HG02885 (cell line): ENCODE measurements around the gene DHX35.
"Not testable (repeated sequence)": the region's sequence is repeated elsewhere in the genome, so short reads cannot be mapped to it uniquely, and the experiment has no call there.

ENCODE experiments used
- ATAC-seq: cut with Tn5 transposase; IDR thresholded peaks from one replicate; pipeline ENCODE4 v1.9.1; 2021; ENCODE audit warnings: mild to moderate bottlenecking; ENCODE audit not compliant: unreplicated experiment, poor library complexity

Gene DHX35

DNA sequence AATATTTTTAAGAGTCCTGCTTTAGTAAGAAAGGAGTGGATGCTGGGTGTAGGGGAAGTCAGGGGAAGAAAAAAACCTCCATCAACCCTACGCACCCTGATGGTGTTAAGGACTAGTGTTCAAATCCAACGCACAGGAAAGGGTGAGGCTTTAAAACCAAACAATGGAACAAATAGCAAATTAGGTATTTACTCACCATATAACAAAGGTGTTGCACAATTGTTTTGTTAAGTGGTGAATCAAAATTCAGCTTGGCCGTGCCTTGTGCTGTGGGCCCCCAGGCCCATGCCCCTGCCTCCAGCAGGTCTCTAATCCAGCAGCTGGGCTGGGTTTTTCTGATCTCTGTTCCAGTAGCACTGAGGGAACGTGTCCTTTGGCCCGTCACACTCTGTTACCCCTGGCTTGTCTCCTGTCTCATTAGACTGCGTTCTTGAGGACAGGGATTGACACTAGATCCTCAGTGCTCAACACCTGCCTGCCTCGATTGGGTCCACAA lies 24.1 kb upstream of the DHX35 start:
- no peak for ATAC-seq

DNA sequence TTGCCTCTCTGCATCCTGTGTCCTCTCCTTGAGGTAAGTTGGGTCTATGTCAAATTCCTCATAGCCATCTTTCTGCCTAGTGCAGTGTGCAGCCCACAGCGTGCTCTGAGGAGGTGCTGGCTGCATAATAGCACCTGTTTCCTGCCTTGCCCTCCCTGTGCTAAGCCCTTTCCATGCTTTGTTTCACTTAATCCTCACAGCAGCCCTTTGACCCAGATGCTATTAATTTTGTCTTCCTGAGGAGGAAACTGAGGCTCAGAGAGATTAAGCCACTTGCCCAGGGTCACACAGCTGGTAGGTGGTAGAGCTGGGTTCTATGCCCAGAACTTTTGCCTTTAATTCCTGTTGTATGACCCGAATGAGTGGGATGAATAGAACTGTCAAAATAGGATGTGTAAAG lies 22.5 kb upstream of the DHX35 start:
- no peak for ATAC-seq

DNA sequence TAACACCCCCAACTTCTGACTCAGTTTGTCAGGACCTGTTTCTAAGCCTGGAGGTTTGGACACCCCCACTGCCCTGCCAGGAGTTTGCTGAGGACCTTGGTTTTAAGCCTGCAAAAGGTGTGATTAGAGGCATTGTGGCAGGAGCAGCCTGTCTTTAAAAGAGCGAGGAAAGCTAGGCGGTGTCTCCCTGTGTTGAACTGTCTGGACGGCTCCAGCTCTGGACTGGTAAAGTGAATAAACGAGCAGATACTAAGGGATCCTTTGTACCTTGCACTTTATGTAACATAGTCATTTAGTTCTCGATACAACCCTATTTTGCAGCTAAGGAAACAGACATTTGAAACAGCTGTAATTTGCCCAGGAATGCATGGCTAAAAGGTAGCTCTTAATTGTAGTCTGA lies 21.5 kb upstream of the DHX35 start:
- no peak for ATAC-seq

DNA sequence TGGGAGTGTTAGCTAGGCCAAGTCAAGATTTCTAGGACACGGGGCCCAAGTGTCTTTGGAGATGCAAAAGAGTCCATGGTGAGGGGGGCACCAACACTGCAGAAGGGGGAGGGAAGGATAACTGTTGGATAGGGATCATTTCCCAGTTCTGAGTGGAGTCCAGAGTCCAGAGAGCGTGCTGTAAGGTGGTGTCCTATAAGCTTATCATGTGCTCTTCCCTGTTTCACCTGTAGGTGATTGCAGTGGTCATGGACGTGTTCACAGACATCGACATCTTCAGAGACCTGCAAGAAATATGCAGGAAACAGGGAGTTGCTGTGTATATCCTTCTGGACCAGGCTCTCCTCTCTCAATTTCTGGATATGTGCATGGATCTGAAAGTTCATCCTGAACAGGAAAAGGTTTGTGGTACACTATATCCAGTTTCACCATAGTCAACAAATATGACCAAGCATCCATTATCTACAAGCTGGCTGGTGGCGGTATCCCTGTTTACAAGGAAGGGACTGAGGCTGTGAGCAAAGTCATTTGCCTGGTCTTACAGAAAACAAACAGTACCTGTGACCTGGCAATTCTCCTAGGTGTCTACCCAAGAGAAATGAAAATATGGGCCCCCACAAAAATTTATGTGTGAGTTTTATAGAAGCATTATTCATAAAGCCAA lies 20.3 kb upstream of the DHX35 start:
- no peak for ATAC-seq

DNA sequence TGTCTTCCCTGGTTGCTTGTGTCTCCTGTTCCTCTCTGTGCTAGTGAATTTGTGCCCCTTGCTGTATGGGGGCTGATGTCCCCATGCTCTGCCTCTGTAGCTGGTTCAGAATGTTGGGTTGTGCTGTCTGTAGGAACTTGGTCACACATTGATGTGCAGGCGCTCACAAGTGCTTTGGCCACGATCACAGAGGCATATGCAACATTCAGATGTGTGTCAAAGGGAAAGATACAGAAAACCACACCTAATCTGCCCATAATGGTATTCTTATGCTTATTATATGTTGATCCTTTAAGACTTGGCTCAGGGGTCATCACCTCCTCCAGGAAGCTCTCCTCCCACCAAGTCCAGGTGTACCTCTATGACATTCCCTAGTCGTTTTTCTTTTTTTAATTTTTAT lies 17.1 kb upstream of the DHX35 start:
- no peak for ATAC-seq

DNA sequence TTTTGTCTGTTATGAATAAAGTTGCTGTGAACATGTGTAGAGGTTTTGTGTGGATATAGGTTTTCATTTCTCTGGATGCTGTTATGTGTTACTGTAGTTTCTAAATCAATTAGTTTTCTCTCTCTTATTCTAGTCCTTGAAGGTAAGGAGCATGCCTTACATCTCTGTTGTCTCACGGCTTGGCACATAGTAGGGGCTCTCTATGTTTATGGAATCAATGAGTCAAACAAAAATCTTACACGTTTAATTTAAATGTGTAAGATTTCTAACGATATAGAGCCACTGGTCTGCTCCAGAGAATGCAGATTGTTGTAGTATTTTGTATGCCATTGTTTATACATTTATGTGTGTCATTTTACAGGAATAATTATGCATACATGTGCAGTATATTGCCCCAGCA lies 15.3 kb upstream of the DHX35 start:
- ATAC-seq = no peak

DNA sequence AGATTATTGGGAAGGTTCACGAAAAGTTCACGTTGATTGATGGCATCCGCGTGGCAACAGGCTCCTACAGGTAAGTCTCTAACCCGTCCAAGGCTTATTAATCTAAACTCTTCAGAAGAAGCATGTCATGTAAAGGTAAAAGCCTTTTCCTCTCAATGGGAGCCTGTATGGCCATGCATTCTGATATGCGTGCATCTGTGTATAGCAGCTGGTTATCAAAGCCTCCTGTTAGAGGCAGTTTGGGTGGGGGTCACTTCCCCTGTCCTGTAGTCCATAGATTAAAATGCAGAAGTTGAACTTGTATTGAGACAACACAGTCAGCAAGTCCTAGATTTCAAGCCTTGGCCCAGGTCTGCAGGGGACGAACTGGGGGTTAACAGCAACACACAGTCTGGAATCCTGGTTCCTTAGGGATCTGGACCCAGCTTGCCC lies 14.2 kb upstream of the DHX35 start:
- no peak for ATAC-seq

DNA sequence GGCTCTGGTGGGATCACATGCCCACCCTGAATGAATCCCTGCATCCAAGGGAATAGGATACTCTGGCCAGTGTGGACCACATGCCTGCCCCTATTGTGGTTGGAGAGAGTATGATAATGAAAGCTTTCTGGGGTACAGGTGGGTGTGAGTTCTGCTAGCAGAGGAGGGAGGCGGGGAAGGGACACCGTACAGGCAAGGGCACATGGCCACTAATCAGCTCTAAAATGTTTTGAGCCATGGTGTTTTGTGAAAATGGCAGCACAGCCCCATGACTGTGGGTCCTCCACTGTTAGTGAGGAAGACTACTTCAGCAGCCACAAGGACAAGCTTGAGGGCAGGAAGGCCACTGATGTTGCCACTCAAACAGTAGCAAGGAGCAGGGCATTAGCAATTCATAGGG lies 11.9 kb upstream of the DHX35 start:
- ATAC-seq = no peak

DNA sequence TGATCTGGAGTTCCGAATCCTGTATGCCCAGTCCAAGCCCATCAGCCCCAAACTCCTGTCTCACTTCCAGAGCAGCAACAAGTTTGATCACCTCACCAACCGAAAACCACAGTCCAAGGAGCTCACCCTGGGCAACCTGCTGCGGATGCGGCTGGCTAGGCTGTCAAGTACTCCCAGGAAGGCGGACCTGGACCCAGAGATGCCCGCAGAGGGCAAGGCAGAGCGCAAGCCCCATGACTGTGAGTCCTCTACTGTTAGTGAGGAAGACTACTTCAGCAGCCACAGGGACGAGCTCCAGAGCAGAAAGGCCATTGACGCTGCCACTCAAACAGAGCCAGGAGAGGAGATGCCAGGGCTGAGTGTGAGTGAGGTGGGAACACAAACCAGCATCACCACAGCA lies 10.5 kb upstream of the DHX35 start:
- ATAC-seq = no peak

DNA sequence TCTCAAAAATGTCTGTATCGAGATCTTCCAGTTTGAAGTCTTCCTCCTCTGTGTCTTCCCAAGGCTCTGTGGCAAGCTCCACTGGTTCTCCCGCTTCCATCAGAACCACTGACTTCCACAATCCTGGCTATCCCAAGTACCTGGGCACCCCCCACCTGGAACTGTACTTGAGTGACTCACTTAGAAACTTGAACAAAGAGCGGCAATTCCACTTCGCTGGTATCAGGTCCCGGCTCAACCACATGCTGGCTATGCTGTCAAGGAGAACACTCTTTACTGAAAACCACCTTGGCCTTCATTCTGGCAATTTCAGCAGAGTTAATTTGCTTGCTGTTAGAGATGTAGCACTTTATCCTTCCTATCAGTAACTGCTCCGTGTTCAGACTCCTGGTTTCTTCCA lies 10.0 kb upstream of the DHX35 start:
- ATAC-seq = no peak

DNA sequence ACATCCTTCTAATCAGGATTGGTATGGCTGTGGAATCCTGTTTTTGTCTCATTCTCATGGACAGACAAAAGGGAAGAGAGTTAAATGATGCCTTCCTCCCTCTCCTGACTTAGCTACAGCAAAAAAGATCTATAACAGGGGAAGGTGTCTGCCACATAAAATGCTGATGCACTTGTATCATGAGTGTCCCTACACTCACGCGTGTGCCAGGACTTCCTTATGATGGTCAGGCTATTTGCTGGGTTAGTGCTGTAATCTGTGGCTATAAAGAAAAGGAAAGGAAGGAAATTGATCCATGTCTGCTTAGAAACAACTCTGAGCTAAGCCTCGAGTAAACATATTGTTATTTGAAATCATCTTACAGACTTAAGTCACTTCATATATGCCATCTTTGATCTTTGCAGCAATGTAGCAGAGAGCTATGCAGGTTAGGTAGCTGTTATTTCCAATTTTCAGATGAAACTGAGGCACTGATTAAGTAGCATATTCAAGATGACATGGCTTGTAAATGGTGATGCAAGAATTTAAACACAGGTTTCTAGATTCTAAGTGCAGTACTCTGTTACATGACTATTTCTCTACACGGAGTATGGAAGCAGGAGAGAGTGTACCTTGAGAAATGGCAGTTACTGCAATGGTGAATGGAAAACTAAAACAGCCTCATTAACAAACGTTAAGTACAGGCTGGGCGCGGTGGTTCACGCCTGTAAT lies 8.4 kb upstream of the DHX35 start:
- ATAC-seq = no peak

DNA sequence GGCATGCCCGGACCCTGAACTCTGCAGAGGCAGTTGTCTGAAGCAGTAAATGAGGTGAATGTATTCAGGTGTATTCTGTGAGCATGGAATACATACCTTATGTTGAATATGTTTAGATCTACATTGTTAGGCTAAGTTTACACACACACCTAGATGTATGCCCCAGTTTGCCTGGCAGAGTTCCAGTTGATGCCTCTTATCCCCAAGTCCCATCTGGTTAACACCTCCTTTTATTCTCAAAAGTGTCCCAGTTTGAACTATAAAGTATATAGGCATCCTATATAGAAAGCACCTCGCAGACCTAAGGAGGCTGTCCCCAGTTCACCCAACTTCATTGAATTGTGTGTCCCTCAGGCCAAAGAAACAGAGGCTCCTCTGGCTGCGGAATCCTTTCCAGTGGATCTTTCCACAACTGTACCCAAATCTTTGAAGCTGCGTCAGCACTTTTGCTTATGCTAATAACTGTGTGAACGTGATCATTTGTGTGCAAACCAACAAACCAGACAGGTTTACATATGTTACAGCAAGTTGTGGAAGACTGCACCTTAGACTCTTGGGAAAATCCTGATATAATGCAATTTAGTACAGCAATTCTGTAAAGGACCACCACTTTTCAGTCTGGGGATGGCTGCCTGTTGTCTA lies 4.8 kb upstream of the DHX35 start:
- ATAC-seq = no peak

DNA sequence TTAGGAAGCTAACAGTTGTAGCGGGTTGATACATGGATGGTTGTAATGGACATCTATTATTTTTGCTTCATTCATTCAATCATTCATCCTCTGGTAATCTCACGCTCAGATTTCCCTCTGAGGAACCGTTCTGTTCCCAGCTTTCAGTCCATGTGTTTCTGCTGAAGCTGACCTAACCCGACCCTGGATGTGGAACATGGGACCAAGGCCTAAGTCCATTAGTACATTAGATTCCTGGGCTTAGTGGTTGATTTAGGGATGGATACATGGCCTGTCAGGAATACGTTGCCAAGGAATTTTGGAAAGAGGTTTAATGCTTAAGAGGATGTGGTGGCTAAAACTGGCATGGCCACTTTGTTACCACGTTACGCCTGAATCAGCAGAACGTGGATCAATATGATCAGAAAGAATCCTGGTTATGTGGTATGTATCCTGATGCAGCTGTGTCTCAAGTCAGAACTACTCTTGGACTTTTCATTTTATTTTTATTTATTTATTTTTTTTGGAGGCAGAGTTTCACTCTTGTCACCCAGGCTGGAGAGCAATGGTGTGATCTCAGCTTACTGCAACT lies 4.1 kb upstream of the DHX35 start:
- no peak for ATAC-seq

DNA sequence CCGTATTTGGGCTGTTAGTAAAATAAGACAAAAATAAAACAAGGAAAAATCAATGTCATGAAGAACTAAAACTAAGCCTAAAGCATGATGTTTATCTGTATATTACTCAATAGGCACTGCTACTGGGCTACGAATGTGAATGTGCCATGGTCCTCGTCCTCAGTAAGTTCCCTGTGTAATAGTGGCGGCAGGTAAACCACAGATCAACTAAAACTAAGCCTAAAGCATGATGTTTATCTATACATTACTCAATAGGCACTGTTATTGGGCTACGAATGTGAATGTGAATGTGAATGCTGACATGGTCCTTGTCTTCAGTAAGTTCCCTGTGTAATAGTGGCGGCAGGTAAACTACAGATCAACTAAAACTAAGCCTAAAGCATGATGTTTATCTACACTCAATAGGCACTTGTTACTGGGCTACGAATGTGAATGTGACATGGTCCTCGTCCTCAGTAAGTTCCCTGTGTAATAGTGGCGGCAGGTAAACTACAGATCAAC lies 1.9 kb upstream of the DHX35 start:
- ATAC-seq = not testable (repeated sequence)

DNA sequence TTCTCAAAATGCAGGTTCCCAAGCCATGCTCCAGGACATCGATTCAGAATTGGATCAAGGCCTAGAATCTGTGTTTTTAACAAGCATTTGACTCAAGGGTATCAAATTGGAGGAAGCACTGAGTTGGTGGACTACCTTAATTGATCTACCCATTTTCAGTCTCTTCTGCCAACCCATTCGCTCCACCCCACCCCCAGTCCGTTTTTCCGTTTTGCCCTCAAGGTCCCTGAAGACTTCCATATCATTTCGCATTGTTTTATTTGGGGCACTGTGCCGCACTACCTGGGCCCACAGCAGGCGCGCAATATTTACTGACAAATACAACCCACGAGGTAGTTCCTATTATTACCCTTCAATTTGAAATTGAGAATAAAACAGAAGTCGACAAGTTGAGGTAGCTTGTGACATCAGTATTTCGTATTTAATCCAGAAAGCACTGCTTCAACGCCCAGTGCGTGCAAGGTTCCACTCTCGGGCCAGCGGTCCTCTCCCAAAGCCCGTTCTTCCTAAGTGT lies 557 bp upstream of the DHX35 start:
- no peak for ATAC-seq

DNA sequence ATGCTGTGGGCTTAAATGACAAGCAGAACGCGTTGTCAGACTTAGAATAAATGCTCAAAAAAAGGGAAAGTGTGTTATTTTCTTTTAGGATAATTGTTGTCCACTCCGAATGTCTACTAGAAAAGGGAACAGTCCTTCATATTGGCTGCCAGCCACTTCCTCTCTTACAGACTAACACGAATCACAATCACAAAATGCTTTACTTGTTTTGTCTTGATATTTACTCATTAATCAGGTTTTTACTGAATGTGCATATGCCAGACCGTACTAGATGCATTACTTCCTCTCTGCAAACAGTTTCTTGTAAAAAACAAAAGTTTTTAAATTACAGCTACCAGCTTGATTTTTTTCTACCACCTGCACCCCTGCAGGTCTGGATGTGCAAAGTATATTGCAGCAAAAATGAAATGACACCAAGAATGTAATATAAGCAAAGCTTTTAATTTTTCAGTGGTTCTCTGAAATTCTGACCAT lies 821 bp downstream of the DHX35 start:
- no peak for ATAC-seq

DNA sequence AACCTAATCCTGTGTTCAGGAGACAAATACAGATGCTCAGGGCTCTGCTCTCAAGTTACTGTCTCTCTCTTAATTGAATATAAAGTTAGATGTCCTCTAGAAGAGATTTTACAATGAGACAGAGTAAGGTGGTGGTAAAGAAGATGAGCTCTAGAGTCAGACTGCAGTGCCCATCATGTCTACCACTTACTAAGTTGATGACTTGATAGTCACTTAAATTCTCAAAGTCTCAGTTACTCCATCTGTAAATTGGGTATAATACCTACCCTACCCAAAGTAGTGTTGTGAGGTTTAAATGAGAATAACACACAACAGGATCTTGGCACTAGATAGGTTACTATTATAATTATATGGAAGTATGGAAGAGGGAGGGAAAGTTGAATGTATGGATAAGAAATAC lies 1.6 kb downstream of the DHX35 start:
- ATAC-seq = no peak

DNA sequence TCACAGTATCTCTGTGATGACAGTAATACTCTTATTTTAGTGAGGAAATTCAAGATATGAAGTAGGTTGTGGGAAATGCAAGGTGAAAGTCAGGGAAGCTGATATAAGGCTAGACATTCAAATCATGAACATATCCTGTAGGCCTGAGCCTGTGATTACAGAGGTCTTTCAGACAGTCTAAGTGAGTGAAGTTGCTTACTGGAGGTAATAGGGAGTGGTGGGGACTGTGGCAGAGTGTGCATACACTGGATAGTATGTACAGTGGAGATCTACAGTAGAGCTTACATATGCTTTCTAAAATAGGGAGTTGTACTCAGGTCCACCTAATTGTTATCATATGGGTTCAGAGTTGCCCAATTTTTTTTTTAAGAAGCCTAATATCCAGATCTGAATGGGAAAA lies 3.1 kb downstream of the DHX35 start:
- ATAC-seq = no peak

DNA sequence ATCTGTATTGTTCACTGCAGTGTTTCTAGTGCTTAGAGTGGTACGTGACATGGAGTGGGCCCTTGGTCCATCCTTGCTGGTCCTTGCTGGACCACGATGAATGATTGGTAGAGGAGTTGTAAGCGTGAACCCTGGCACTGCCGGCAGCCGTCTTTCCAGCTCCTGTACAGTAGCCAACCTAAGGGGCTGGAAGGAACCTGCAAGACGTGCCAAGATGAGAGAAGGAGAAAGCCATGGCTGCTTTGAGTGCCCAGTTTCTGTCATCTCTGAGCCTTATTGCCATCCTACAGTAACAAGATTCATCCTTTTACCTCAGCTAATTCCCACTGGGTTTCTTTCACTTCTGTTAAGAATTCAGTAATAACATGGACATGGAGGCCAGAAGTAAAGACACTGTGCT lies 5.9 kb downstream of the DHX35 start:
- ATAC-seq = no peak

DNA sequence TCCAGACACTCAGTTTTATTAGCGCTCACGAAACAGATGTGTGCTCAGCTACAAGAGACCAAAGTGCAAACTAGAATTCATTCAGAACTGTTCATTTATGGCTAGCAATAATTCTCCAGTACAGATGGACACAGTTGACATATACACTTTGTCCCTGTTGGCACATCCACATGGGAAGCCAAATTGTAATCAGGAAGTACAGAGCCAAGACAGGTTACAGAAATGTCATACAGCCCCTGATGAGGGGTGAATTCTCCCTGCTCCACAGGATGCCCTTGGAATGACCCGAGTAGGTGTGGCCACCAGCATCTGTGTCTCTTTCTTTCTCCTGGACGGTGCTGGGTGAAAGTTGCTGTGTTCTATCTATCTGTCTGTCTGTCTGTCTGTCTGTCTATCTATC lies 7.6 kb downstream of the DHX35 start:
- no peak for ATAC-seq

DNA sequence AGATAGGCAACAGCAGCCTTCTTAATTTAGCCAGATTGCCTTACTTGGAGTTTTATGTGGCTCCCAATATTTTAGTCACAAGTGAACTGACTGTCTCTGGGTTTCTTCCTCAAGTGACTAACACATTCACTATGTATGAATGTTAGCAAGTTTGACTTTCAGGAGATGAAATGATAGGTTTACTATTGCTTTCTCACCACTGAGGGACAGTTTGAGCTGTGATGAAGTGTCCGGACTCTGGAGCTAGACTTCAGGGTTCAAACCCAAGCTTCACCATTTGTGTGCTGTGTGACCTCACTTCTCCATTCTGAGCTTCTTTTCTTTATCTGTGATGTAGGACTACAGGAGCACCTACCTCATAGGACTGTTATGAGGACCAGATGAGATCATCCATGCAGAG lies 8.2 kb downstream of the DHX35 start:
- ATAC-seq = no peak
